OCI-LY3 (cell line): Measurements from ENCODE around the gene GCK.

Experiments
- H2AFZ ChIP-seq: fragments of 200-600, 300-600 bp; shearing (Covaris generic); 2 replicates; pipeline ENCODE4 v1.6.0; 2014; ENCODE audit warnings: antibody characterized with exemption, low read depth, low read length
- H3K27ac ChIP-seq: fragments of 200-600, 300-600 bp; sonication (generic); 2 replicates; pipeline ENCODE4 v1.5.1; 2014; ENCODE audit warnings: mild to moderate bottlenecking, low read length, moderate library complexity, mixed read lengths
- H3K27me3 ChIP-seq: fragments of 200-600, 300-600 bp; sonication (generic); 2 replicates; pipeline ENCODE4 v1.6.1; 2014; ENCODE audit warnings: low read depth, low read length, mixed read lengths
- H3K36me3 ChIP-seq: fragments of 200-600, 300-600 bp; sonication (generic); replicated peaks from 2 replicates; pipeline ENCODE3; 2014; ENCODE audit warnings: low read depth, low read length, mixed read lengths
- H3K4me1 ChIP-seq: fragments of 300-600, 200-600 bp; sonication (generic); 2 replicates; pipeline ENCODE4 v1.6.1; 2014; ENCODE audit warnings: low read length, mixed read lengths
- H3K4me2 ChIP-seq: fragments of 200-600, 300-600 bp; sonication (generic); 2 replicates; pipeline ENCODE4 v1.6.1; 2014; ENCODE audit warnings: low read length, mixed read lengths
- H3K4me3 ChIP-seq: fragments of 300-600, 200-600 bp; sonication (generic); 2 replicates; pipeline ENCODE4 v1.5.1; 2014; ENCODE audit warnings: antibody characterized with exemption, mild to moderate bottlenecking, low read length, moderate library complexity
- H3K79me2 ChIP-seq: fragments of 300-600, 200-600 bp; shearing (Covaris generic); 2 replicates; pipeline ENCODE4 v1.6.1; 2014; ENCODE audit warnings: mild to moderate bottlenecking, low read length, mixed read lengths
- H3K9ac ChIP-seq: fragments of 300-600, 200-600 bp; shearing (Covaris generic); 2 replicates; pipeline ENCODE4 v1.6.0; 2014; ENCODE audit warnings: mild to moderate bottlenecking, low read length, moderate library complexity
- H3K9me3 ChIP-seq: fragments of 200-600, 300-600 bp; shearing (Covaris generic); 2 replicates; pipeline ENCODE4 v1.6.1; 2014; ENCODE audit warnings: low read length, mixed read lengths; ENCODE audit not compliant: insufficient read depth
- H4K20me1 ChIP-seq: fragments of 200-600, 300-600 bp; sonication (generic); 2 replicates; pipeline ENCODE4 v1.6.1; 2016; ENCODE audit warnings: low read length, mixed read lengths; ENCODE audit not compliant: insufficient read depth
- CTCF ChIP-seq: fragments of 200-600, 300-600 bp; sonication (generic); IDR thresholded peaks from 2 replicates; pipeline ENCODE4 v1.5.1; 2014; ENCODE audit warnings: antibody characterized with exemption, low read length, low read depth
- EZH2phosphoT487 ChIP-seq: fragments of 200-600 bp; shearing (Covaris generic); IDR thresholded peaks from 2 replicates; pipeline ENCODE4 v1.6.1; 2018; ENCODE audit warnings: antibody characterized with exemption, mixed run types, low read depth

GCK gene

GRCh38 chr7:44158096-44158872 lies 31.0 kb downstream of the GCK start:
- Histone ChIP-seq H3K36me3 (no peaks in the 10 kb centered on the region), H3K27me3 (no peaks in the 10 kb centered on the region), H2AFZ (no peak overlapping the region), H4K20me1 (no peaks in the 10 kb centered on the region), H3K4me2 (no peak overlapping the region), H3K79me2 (no peaks in the 10 kb centered on the region), H3K9me3 (no peaks in the 10 kb centered on the region), H3K4me1 (no peaks in the 10 kb centered on the region), H3K27ac (no peak overlapping the region), H3K4me3 (no peak overlapping the region), H3K9ac (no peak overlapping the region)
- TF ChIP-seq EZH2phosphoT487 = no peak
- no peak for TF ChIP-seq CTCF

GRCh38 chr7:44157116-44158080 lies 31.8 kb downstream of the GCK start:
- no peaks in the 10 kb centered on the region for H3K79me2 ChIP-seq
- no peak overlapping the region for H2AFZ ChIP-seq
- no peak overlapping the region for H3K27ac ChIP-seq
- no peak overlapping the region for H3K9ac ChIP-seq
- H3K4me1 ChIP-seq = peaks cover under 1% of the 10 kb centered on the region; the same call in 1 of the 2 replicates
- no peak overlapping the region for H3K4me2 ChIP-seq
- no peaks in the 10 kb centered on the region for H4K20me1 ChIP-seq
- no peaks in the 10 kb centered on the region for H3K9me3 ChIP-seq
- H3K27me3 ChIP-seq = no peaks in the 10 kb centered on the region
- H3K4me3 ChIP-seq = no peak overlapping the region
- no peaks in the 10 kb centered on the region for H3K36me3 ChIP-seq
- TF ChIP-seq EZH2phosphoT487 = no peak
- TF ChIP-seq CTCF = no peak

GRCh38 chr7:44156453-44157010 lies 32.7 kb downstream of the GCK start:
- H3K27me3 ChIP-seq = no peaks in the 10 kb centered on the region
- no peak overlapping the region for H3K9ac ChIP-seq
- H3K27ac ChIP-seq = no peak overlapping the region
- no peaks in the 10 kb centered on the region for H3K9me3 ChIP-seq
- no peak overlapping the region for H3K4me3 ChIP-seq
- TF ChIP-seq EZH2phosphoT487 = no peak
- TF ChIP-seq CTCF = no peak
- no peaks in the 10 kb centered on the region for H3K79me2 ChIP-seq
- peaks cover 9% of the 10 kb centered on the region for H3K4me1 ChIP-seq
- H4K20me1 ChIP-seq = no peaks in the 10 kb centered on the region
- H3K4me2 ChIP-seq = no peak overlapping the region
- no peak overlapping the region for H2AFZ ChIP-seq
- H3K36me3 ChIP-seq = no peaks in the 10 kb centered on the region
